ENCODE measurements around the gene INPP5E. TPM values are rescaled to one million over a fixed set of nuclear protein-coding genes. Genes with fewer than 3 reads are reported as not detected.

The INPP5E gene
- total and polyA plus RNA-seq, 2 experiments from 2014 or later: 5.8 to 13.4 TPM

DNA sequence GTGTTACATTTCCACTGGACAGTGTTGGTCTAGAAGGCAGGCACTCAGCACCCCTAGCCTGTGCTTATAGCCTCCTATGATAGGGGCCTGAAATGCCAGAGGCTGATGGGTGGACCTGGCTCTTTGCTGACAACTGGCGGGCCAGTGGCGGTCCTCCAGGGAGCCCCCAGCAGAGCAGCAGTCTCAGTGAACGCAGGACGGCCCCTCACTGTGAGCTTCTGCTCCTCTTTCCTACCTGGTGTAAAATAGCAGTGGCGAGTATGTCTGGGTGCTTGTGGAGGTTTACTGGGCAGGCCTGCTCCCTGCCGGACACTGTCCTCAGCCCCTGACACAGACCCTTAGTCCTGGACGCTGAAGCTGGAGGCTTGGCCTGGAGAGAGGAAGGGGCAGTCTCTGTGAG, 46.5 kb upstream of the INPP5E start:
- no peak for ATAC-seq

More for the DNA sequence above, 46.5 kb upstream of the INPP5E start:
- H3K27me3 Mint-ChIP-seq (ENCODE audit: insufficient read depth, low read depth, poor library complexity): peaks cover 22% of the 10 kb centered on the region
- Histone ChIP-seq H3K27ac (ENCODE audit: low read depth) (no peak overlapping the region), H3F3A (replicated peaks; ENCODE audit: low read depth) (0 out of 2 replicates have a peak, but pooled peaks cover 13% of the 10 kb centered on the region), H3K4me2 (no peak overlapping the region), H3K36me3 (ENCODE audit: insufficient read depth) (no peaks in the 10 kb centered on the region; the same call in 1 of the 2 replicates), H3K4me1 (ENCODE audit: insufficient read depth) (peaks cover 9% of the 10 kb centered on the region), H3K4me3 (no peak overlapping the region), H3K79me2 (replicated peaks; ENCODE audit: insufficient read depth) (peaks cover 16% of the 10 kb centered on the region), H3K9me2 (ENCODE audit: insufficient read depth) (no peaks in the 10 kb centered on the region), H3K27me3 (ENCODE audit: insufficient read depth) (no peaks in the 10 kb centered on the region), H2AFZ (no peak overlapping the region), H4K20me1 (replicated peaks; ENCODE audit: insufficient read depth) (peaks cover 8% of the 10 kb centered on the region)
- H3K4me1 Mint-ChIP-seq: peaks cover 6% of the 10 kb centered on the region
- H3K4me3 Mint-ChIP-seq: no peak overlapping the region
- no peak for TF ChIP-seq REST (IDR thresholded peaks at IDR 0.05; ENCODE audit: unreplicated experiment)
- no peak for TF ChIP-seq ZNF114 (CRISPR knock-in tag; IDR thresholded peaks at IDR 0.05)
- TF ChIP-seq ETS1 (IDR thresholded peaks at IDR 0.05): no peak
- TF ChIP-seq, protein P1, sequence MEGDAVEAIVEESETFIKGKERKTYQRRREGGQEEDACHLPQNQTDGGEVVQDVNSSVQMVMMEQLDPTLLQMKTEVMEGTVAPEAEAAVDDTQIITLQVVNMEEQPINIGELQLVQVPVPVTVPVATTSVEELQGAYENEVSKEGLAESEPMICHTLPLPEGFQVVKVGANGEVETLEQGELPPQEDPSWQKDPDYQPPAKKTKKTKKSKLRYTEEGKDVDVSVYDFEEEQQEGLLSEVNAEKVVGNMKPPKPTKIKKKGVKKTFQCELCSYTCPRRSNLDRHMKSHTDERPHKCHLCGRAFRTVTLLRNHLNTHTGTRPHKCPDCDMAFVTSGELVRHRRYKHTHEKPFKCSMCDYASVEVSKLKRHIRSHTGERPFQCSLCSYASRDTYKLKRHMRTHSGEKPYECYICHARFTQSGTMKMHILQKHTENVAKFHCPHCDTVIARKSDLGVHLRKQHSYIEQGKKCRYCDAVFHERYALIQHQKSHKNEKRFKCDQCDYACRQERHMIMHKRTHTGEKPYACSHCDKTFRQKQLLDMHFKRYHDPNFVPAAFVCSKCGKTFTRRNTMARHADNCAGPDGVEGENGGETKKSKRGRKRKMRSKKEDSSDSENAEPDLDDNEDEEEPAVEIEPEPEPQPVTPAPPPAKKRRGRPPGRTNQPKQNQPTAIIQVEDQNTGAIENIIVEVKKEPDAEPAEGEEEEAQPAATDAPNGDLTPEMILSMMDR (conservative IDR thresholded peaks at IDR 0.05; ENCODE audit: low read depth in 2 of 2): no peak
- TF ChIP-seq EZH2 (IDR thresholded peaks at IDR 0.05; ENCODE audit: low read depth, unreplicated experiment): no peak
- TF ChIP-seq ZNF331 (CRISPR knock-in tag; IDR thresholded peaks at IDR 0.05; ENCODE audit: low read depth): no peak
- no peak for TF ChIP-seq EZH2phosphoT487 (IDR thresholded peaks at IDR 0.05; ENCODE audit: unreplicated experiment)
- TF ChIP-seq JUNB (IDR thresholded peaks at IDR 0.05; ENCODE audit: unreplicated experiment): no peak
- H3K27ac Mint-ChIP-seq: no peak overlapping the region
- no peak for DNase-seq (ENCODE audit: low spot score)
- H3K9me3 Mint-ChIP-seq: no peaks in the 10 kb centered on the region
- no peaks in the 10 kb centered on the region for H3K36me3 Mint-ChIP-seq (ENCODE audit: low read depth)
